ENCODE measurements around the gene GNAT3.
A peak's percentile ranks its signal among the peaks of the same experiment; 100 is the strongest.

The GNAT3 gene

DNA sequence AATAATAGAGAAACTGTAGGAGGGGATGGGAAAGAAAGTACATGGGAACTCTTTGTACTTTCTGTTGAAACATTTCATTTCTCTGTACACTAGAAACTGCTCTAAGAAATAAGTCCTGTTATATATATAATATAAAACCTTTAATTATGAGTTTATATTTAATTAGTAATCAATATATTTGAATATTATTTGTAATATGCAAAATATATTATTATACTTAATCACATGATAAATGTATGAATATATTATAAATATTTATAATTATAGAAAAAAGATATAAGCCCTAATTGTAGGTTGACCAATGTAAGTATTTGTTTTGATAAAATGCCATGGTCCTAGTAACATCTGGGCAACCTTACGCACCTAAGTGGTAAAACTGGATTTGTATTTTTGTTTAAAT lies 51.0 kb downstream of the GNAT3 start:
- no peak for DNase-seq

DNA sequence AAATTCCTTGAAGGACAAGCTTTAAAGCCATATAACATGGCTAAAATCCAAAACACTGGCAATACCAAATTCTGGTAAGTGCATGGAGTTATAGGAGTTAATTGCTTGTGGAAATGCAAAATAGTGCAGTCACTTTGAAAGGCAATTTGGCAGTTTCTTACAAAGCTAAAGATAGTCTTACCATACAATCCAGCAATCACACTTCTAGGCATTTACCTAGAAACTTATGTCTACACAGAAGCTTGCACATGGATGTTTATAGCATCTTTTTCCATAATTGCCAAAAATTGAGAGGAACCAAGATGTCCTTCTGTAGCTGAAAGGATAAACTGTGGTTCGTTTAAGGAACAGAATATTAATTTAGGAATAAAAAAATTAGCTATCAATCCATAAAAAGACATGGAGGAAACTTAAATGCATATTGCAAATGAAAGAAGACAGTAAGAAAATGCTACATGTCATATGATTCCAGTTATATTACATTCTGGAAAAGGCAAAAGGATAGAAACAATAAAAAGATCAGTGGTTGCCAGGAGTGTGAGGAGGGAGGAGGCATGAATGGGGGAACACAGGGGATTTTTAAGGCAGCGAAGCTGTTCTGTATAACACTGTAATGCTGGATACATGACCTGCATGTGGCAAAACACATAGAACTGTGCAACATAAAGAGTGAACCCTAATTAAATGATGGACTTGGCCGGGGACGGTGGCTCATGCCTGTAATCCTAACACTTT lies 51.9 kb downstream of the GNAT3 start:
- DNase-seq, result no peak

DNA sequence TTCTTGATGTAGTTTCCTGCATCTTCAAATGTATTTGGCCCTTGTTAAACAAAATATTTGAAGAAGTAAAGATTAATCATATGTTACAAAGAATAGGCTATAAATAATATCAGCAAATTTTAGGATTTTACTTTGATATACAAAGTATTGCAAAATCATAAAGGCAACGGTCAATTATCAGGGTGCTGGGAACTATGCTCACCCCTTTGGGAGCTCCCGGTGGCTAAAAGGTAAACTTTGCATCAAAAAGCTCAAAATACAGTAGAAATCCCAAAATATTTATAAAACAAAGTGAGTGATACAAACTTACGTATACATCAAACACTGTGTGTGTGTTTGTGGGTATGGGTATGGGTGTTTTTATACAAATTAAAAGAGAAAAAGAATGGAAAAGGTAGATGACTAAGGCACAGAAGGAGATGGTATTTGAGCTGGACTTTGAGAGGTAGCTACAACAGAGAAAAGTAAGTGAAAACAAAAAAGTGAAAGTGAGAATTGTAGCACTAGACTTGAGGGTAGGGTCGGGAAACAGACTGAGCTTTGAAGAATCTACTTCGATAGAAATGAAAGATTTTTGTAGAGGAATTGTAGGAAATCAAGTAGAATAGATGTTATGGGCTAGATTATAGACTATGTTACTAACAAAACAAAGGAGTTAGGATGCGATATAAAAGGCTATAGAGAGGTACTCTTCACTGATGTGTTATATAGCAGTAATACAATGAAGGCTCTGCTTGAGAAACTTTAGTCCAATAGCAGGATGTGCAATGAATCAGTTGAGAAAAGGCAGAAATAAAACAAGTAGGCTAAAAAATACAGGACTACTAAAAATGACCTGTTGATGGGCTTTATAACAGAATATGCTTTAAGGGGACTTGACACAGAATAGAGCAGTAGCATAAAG lies 52.8 kb downstream of the GNAT3 start:
- no peak for DNase-seq

DNA sequence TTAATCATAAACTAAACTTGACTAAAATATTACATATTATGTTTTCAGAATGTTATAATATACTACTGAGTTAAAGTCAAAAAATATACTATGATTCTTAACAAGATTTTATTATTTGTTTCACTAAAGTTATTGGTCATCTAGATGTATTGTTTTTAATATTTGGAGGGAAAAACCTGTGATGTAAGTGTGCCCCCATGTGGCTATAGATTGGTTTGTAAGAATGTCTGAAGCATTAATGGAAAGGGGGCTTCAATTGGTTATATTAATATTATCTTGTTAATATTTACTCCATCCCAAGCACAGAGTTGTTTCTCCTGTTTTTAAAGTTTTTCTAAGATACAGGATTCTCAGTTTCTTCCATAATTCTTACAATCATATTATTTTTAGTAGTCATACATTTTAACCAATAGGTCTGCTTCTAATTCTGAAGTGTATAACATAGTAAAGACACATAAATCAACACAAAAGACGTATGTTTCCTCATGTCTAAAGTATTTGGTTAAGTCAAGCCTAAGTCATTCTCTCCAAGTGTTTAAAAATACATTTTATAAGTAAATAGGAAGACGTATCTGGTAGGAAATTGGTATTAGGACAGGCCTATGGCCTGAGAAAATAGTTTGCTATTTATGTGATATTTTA lies 58.0 kb downstream of the GNAT3 start:
- no peak for DNase-seq

DNA sequence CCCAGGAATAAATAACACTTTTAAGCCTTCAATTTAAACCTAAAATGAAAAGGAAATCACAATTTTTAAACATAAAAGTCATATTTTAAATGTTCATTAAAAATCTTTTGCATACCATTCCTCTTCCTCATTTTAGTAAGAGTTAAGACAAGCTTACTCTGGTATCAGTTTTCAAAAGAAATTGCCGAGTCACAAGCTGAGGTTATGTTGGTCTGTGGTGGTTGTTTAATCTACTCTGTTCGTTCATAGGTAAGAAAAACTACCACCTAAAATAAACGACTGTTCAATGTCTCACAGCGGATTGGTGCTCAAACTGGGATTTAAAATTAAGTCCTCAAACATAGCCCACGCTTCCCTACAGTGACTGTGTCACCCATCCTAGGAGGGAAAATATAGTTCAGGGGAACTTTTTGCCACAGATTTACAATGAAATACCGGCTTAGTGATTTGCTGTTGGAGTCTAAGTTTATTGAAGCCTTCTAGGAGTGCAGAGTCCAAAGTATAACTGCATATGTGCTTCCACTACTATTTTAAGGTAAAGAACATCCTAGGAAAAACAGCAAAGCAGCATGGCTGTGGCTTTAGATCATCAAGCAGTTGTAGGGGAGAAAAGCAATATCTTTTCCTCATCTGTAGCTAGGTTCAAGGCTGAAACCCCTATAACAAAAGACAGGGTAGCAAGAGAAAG lies 61.1 kb downstream of the GNAT3 start:
- DNase-seq, result no peak

DNA sequence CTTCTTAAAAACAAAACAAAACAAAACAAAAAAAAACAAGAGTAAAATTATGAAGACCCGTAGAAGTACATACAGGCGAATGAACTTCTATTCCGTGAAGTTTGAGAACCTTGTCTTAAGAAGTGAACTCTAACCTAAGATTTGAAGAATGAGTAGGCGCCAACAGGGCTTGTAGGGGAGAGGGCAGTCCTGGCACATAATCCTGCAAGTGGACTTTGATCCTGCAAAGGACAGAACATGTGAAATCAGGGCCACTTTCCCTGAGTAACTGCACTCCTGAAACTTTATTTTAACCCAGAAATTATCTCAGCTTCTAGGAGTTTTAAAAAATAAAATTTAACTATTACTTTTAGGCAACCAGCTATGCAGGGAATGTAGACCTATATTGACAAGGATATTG lies 62.0 kb downstream of the GNAT3 start:
- DNase-seq, result no peak

DNA sequence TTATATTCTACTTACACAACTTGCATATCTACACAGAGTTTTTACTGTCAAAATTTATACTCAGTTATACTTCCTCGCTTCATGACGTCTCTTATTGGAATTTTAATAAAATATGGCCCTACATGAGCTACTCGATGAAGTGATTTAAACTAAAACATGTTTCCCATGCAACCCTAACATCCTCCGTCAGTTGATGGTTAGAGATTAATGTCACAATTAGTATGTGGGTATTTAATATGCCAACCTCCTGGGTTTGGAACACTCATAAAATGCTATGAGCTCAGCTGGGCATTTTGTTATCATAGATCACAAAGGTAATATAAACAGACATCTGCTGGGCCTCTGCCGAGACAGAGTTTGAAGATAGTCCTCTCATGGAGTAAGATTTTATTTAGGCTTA lies 66.5 kb downstream of the GNAT3 start:
- no peak for DNase-seq

DNA sequence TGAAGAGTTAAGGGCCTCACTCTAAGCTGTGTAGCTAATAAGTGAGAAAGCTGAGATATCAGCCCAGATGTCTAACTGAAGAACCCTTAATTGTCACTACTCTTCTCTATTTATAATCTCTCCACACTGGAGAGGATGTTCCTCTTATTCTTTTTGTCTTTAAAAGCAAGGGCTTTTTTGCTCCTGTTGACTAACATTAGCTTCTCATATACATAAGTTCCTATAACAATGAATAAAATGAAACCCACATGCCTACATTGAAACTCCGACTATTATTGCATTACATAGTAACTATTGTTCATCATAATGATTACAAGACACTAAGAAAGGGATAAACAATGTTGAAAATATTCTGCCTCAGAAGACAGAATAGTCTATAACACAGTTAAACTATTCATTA lies 67.1 kb downstream of the GNAT3 start:
- DNase-seq, result no peak

DNA sequence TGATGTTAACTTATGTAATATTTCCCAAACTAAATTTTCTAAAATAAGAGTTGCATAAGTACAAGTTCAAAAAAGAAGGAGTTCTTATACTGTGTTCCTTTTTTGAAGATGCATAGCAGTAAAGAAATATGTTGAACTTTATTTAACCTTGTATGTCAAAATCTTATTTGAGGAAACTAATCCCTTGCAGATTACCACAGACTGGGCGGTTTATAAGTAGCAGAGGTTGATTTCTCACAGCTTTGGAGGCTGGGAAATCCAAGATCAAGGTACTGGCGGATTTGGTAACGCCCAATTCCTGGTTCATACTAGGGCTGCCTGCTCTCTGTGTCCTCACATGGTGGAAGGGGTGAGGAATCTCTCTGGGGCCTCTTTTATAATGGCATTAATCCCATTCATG lies 68.5 kb downstream of the GNAT3 start:
- DNase-seq, result no peak

DNA sequence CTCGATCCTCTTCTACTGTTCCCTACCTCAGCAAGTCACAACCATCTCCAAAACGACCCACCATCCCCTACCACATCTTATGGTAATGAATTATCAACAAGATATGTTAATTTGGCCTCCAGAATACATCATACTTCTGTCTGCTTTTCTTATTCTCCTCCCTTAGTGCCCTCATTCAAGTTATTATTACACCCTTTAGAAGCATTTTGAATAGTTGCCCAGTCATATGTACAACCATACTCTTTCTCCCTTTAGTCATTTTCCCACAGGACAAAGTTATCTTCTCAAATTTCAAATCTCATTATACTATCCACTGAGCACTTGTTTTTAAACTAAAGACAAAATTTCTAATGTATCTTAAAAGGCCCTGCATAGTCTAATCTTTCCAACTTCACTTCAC lies 71.0 kb downstream of the GNAT3 start:
- no peak for DNase-seq

DNA sequence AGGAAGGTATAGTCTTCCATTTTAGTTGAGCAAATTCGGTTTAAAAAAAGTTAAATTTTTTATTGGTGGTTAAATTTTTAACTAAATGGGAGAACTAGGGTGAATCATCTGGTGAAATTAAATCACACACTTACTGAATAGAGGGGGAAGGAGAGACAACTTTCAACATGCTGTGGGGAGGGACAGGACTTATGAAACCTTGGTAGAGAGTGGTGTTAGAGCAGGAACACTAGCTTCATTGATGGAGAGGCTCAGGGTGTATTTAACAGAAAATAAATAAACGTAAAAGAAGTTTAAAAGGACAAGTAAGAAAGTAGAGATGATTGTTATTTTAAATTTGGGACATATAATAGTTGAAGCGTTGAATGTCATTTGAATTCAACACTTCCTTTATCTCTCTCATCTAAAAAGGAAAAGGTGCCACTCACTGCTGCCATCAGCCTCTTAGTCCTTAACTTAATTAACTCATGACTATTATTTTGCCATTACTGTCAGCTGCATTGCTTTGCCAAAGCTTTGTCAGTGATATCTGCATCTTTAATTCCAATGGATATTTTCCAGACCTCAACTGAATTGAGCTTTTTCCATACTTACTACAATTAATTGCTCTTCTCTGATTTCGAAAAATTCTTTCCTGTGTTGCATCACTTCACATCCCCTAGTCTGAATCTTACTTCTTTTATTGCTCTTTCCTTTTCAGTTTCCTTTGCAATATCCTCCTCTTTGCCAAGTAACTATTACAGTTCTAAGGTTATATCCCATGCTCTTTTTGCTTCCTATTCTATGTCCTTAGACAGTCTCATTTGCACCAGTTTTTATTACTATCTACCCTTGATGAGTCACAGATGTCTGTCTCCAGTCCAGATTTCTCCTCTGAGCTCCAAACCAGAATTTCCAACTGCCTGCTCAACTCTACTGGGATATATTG lies 71.7 kb downstream of the GNAT3 start:
- DNase-seq, result no peak

DNA sequence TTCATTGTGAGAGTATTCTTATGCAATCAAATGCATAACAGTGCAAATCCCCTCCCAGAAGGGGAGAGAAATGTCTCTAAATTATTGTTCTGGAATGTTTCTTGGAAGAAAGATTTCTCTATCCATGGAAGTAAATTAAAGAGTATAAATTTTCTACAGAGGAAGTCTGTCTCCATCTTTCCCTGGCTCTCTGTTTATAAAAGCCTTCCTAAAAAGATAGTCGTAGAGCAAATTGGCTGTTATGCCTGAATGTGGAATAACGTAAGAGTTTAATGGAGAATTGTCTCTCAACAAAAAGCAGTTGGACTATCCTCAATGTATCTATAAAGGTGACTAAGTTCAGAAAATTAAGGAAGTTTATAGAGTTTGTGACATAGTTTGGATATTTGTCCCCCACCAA lies 76.3 kb downstream of the GNAT3 start:
- DNase-seq, result no peak

DNA sequence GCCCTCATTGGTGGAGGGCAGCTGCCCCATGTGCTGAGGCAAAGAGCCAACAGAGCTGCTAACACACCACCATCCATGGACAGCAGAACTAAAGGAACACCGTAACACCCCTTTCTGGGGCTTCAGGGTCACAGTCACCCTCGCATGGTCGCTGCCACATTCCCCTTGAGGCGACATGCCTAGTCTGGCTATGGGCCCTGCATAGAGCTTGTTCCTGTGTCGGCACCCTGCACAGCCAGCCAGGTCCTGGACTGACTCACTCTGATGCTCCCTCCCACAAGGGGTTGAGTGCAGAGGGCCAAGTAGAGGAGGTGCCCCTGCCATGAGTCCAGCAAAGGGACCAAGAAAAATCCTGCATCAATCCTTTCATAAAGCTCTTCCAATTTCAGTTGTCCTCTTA lies 77.8 kb downstream of the GNAT3 start:
- DNase-seq, result no peak

DNA sequence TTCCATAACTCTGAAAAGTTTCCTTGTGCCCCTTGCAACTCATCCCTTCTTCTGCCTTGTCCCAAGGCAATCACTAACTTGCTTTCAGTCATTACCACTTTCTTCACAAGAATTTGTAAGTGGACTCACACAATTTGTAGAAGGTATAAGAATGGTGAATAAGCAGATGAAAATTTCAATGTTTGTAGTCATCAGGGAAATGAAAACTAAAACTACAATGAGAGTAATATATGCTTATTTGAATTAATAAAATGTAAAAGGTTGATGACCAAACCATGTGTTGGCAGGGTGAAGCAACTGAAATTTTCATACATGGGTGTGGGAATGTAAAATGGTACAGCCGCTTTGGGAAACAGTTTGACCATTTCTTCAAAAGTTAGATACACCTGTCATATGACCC lies 79.7 kb downstream of the GNAT3 start:
- no peak for DNase-seq

DNA sequence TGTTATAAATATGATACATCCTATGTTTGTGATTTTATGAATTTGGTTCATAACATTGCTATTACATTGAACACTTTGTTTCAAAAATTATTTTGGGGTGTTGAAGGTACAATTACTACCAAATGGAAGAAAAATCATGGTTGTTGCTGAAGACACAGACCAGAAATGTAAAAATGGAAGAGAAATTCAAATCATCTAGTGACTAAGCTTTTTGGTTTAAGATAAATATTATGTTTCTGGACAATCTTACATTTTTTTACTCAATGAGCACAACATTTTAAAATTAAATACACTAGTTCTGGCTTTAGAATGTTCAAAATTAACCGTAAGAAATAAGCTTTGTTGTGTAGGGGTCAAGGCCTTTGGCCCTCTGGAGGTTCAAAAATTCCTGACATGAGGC lies 82.7 kb downstream of the GNAT3 start:
- DNase-seq, result no peak

DNA sequence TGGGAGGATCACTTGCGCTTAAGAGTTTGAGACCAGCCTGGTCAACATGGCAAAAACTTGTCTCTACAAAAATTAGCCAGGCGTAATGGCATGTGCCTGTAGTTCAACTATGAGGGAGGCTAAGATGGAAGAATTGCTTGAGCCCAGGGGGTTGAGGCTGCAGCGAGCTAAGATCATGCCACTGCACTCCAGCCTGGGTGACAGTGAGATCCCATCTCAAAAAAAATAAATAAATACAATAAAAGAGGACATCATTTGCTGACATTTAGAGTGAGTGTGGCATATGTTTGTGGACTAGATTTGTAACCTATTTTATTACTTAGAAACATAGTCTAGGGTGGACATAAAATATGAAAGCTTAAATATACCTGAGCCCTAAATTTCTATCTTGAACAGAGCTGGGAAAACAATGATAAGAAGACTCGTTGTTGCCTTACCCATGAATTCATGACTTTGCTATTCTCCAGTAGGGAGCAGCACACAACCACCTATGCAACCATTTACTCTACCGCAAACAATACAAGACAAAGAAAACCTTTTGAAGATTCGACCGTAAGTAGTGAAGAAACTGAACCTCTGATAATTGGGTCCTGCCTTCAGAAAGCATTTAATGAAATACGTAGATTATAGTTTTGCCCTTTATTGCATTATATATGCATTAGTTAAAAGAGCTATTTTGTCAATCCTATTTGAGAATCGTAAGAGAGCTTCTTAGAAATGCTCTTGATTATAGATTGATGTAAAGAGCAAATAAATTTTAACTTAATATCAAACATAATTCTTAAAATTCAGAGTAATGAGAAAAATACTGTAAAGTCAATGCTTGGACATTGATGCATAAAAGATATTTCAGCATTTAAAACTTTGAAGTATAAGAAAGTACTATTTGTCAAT lies 83.5 kb downstream of the GNAT3 start:
- peak; percentile 7 for DNase-seq

DNA sequence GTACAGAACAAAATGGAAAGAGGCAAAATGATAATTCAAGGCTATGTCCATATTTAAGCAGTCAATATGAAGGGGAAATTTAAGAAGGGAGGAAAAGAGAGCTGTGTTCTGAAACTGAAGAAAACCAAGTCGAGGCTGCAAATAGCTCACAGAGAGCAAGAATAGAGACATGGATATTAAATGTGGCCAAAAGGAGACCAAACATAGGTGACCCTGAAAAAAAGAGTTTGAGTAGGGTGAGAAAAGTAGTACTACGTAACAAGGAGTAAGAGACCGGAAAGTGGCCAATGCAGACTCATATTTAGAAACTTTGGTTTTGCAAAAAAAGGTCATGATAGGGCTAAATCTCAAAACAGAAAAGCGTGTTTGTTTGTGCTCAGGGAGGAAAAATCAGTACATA lies 84.6 kb downstream of the GNAT3 start:
- DNase-seq, result no peak

DNA sequence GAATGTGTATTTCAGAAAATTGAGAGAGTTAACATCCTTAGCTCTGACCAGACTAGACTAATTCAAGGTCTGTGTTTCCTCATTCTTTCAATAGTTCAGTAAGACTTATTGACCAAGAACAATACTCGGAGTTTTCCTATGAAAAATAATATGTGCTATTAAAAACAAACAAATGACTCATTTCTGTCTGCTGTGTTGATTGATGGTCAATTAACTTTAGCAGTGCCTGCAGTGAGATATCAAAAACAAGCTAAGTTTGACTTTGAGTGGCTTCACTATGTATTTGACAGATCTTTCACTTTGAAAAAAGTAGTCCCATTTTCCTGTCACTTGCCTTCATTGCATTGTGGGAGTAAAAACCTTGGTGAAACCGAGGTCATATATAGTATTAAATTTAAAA lies 91.0 kb downstream of the GNAT3 start:
- no peak for DNase-seq

DNA sequence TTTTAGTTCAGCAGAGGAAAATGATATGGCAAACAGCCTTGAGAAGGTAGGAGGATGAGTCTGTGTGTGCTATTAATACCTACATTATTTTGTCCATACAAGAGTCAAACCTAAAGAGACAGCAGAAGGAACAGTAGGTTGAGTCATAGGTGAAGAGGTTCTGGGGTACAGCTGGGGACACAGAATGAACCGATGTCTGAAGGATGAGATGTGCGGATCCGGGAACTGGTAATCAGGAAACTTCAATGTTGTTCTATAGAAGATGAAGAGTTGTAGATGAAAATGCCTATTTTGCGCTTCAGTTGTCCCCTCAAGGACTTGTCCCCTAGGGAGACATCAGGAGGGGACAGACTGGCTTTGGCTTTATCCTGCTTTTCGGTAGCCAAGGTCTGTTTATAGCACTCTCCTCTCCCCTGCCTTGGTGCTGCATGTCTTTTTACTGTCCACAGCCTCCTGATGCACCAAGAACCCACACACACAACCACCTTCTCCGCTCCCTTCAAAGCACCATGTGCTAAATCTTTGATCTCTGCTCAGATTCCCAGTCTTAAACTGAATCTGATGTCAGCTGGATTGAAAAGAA lies 94.6 kb downstream of the GNAT3 start:
- no peak for DNase-seq

DNA sequence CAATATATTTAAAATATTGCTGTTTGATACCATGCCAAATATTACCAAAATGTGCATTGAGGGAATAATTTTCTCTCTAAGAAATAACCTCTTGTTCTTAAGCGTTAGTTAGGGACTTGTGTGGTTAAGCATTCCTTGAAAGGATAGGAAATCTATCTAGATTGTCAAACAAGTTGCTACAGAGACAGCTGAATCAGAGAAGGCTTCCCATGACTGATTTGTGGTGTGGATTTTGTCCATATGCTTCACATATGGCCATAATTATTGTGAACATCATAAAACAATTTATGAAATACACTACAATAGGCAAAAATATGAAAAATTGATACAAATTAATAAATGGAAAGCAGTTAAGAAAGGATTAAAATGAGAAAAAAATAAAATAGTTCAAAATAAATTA lies 96.3 kb downstream of the GNAT3 start:
- no peak for DNase-seq

DNA sequence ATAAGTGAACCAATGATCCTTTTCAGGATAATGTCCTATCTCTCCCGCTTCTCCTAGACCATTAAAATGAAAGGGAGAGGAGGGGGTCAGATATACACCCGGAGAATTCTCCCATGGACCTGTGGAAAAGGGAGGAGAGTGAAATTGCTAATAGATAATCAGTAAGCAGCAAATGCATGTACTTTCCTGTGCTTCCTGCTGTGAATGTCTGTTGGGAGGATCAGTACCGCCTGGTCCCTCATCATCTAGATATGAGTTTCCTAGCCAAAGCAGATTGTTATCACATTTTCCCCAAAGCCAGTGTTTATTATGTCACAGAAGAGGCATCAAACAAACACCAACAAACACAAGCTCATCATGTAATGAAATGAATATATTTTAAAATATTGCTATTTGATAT lies 96.8 kb downstream of the GNAT3 start:
- no peak for DNase-seq
